Subcutaneous abdominal adipose tissue (tissue), 5 donors: Measurements from ENCODE around the gene SPATA12.

Experiments used
- H3K27ac ChIP-seq: one replicate; pipeline ENCODE4 v1.7.0; 2013; ENCODE audit warnings: low read depth, mild to moderate bottlenecking, inconsistent platforms, low read length, moderate library complexity
- H3K27me3 ChIP-seq, 5 donors: one replicate each; pipeline ENCODE4 v1.7.0; 2013; ENCODE audit warnings: low read length in 5 of 5, inconsistent platforms in 1 of 5; ENCODE audit not compliant: control insufficient read depth in 5 of 5, insufficient read depth in 4 of 5
- H3K36me3 ChIP-seq, 5 donors: one replicate each; pipeline ENCODE4 v1.7.0; 2013; ENCODE audit warnings: low read length in 5 of 5; ENCODE audit not compliant: control insufficient read depth in 5 of 5, insufficient read depth in 5 of 5
- H3K4me1 ChIP-seq, 5 donors: one replicate each; pipeline ENCODE4 v1.7.0; 2013; ENCODE audit warnings: low read length in 5 of 5, mild to moderate bottlenecking in 3 of 5, moderate library complexity in 1 of 5; ENCODE audit not compliant: control insufficient read depth in 5 of 5, insufficient read depth in 5 of 5
- H3K4me3 ChIP-seq, 5 donors: one replicate each; pipeline ENCODE4 v1.7.0; 2013; ENCODE audit warnings: low read length in 5 of 5, low read depth in 1 of 5
- H3K9ac ChIP-seq, 5 donors: one replicate each; pipeline ENCODE4 v1.7.0; 2013; ENCODE audit warnings: low read length in 5 of 5, mild to moderate bottlenecking in 4 of 5, moderate library complexity in 3 of 5
- H3K9me3 ChIP-seq, 5 donors: one replicate each; pipeline ENCODE4 v1.7.0; 2013; ENCODE audit warnings: low read length in 5 of 5; ENCODE audit not compliant: control insufficient read depth in 5 of 5
- donor health status: healthy.
- donor health status: healthy.
- donor health status: healthy.
- donor health status: healthy.
- donor health status: healthy.

SPATA12 gene

GRCh38 chr3:57048052-57048671 is 12.3 kb upstream of the SPATA12 start:
- Histone ChIP-seq H3K9ac (no peak overlapping the region), H3K4me1 (peaks cover 2 to 30% (median 21%) of the 10 kb centered on the region in 5 donors), H3K4me3 (no peak overlapping the region), H3K9me3 (no peaks in the 10 kb centered on the region), H3K27me3 (no peaks in the 10 kb centered on the region), H3K36me3 (no peaks in the 10 kb centered on the region), H3K27ac (peak overlapping the region; percentile 27)

- Histone ChIP-seq H3K9me3 (no peaks in the 10 kb centered on the region), H3K27me3 (no peaks in the 10 kb centered on the region), H3K36me3 (no peaks in the 10 kb centered on the region), H3K4me1 (peaks cover 2 to 30% (median 21%) of the 10 kb centered on the region in 5 donors), H3K27ac (peak overlapping the region; percentile 27), H3K4me3 (no peak overlapping the region), H3K9ac (no peak overlapping the region)
These were observed 11.7 kb upstream of the SPATA12 start for GRCh38 chr3:57048728-57049127.

- H3K4me3 ChIP-seq, result no peak overlapping the region
- peaks cover 0 to 13% (median 12%) of the 10 kb centered on the region in 5 donors for H3K4me1 ChIP-seq
- no peak overlapping the region for H3K9ac ChIP-seq
- H3K9me3 ChIP-seq, result no peaks in the 10 kb centered on the region
- H3K27me3 ChIP-seq, result no peaks in the 10 kb centered on the region
- no peaks in the 10 kb centered on the region for H3K36me3 ChIP-seq
- H3K27ac ChIP-seq, result no peak overlapping the region
These were observed 7.8 kb upstream of the SPATA12 start for GRCh38 chr3:57052662-57053061.

GRCh38 chr3:57053122-57053521 is 7.3 kb upstream of the SPATA12 start:
- Histone ChIP-seq H3K27ac (no peak overlapping the region), H3K9me3 (no peaks in the 10 kb centered on the region), H3K4me1 (peaks cover 0 to 8% (median 7%) of the 10 kb centered on the region in 5 donors), H3K36me3 (no peaks in the 10 kb centered on the region), H3K9ac (no peak overlapping the region), H3K4me3 (no peak overlapping the region), H3K27me3 (no peaks in the 10 kb centered on the region)

- no peaks in the 10 kb centered on the region for H3K9me3 ChIP-seq
- no peak overlapping the region for H3K27ac ChIP-seq
- H3K4me1 ChIP-seq, result peaks cover 0 to 11% (median 3%) of the 10 kb centered on the region in 5 donors
- H3K4me3 ChIP-seq, result no peak overlapping the region
- H3K36me3 ChIP-seq, result no peaks in the 10 kb centered on the region
- no peaks in the 10 kb centered on the region for H3K27me3 ChIP-seq
- no peak overlapping the region for H3K9ac ChIP-seq
These were observed 3.1 kb upstream of the SPATA12 start for GRCh38 chr3:57057351-57057750.

- Histone ChIP-seq H3K36me3 (no peaks in the 10 kb centered on the region), H3K27me3 (no peaks in the 10 kb centered on the region), H3K9me3 (no peaks in the 10 kb centered on the region), H3K4me1 (peaks cover 0 to 26% (median 8%) of the 10 kb centered on the region in 5 donors), H3K9ac (no peak overlapping the region), H3K4me3 (no peak overlapping the region), H3K27ac (no peak overlapping the region)
These were observed 1.1 kb upstream of the SPATA12 start for GRCh38 chr3:57059411-57059810.

GRCh38 chr3:57061556-57061955 is 1.1 kb downstream of the SPATA12 start:
- Histone ChIP-seq H3K4me1 (peaks cover 0 to 29% (median 14%) of the 10 kb centered on the region in 5 donors), H3K27ac (peak overlapping the region; percentile 21), H3K9ac (no peak overlapping the region), H3K27me3 (no peaks in the 10 kb centered on the region), H3K9me3 (no peaks in the 10 kb centered on the region), H3K4me3 (no peak overlapping the region), H3K36me3 (no peaks in the 10 kb centered on the region)

GRCh38 chr3:57062101-57062631 is 1.7 kb downstream of the SPATA12 start:
- H3K27ac ChIP-seq, result no peak overlapping the region
- H3K27me3 ChIP-seq, result no peaks in the 10 kb centered on the region
- H3K36me3 ChIP-seq, result no peaks in the 10 kb centered on the region
- H3K4me1 ChIP-seq, result peaks cover 0 to 29% (median 14%) of the 10 kb centered on the region in 5 donors
- H3K9me3 ChIP-seq, result no peaks in the 10 kb centered on the region
- H3K9ac ChIP-seq, result no peak overlapping the region
- no peak overlapping the region for H3K4me3 ChIP-seq

GRCh38 chr3:57063032-57063431 is 2.6 kb downstream of the SPATA12 start:
- H3K4me3 ChIP-seq, result no peak overlapping the region
- no peak overlapping the region for H3K9ac ChIP-seq
- H3K27ac ChIP-seq, result no peak overlapping the region
- H3K9me3 ChIP-seq, result no peaks in the 10 kb centered on the region
- no peaks in the 10 kb centered on the region for H3K27me3 ChIP-seq
- H3K36me3 ChIP-seq, result no peaks in the 10 kb centered on the region
- H3K4me1 ChIP-seq, result peaks cover 0 to 33% (median 17%) of the 10 kb centered on the region in 5 donors

- H3K9ac ChIP-seq, result no peak overlapping the region
- H3K4me1 ChIP-seq, result peaks cover 0 to 42% (median 25%) of the 10 kb centered on the region in 5 donors
- H3K27me3 ChIP-seq, result no peaks in the 10 kb centered on the region
- no peak overlapping the region for H3K4me3 ChIP-seq
- H3K27ac ChIP-seq, result no peak overlapping the region
- no peaks in the 10 kb centered on the region for H3K36me3 ChIP-seq
- no peaks in the 10 kb centered on the region for H3K9me3 ChIP-seq
These were observed 3.5 kb downstream of the SPATA12 start for GRCh38 chr3:57064001-57064400.
